ENCODE data around the gene EPS8L2.

GRCh38 chr11:720017-720641 is 14.1 kb downstream of the EPS8L2 start:
- TF ChIP-seq POLR2AphosphoS5 (IDR thresholded peaks at IDR 0.05; ENCODE audit: low read depth, low read length) (no peak), POLR2A (IDR thresholded peaks at IDR 0.05; ENCODE audit: low read depth, low read length) (no peak), TAF1 (IDR thresholded peaks at IDR 0.05; ENCODE audit: borderline replicate concordance, low read depth, low read length) (no peak)

All from GM12892 (cell line).